PC-9 (cell line): Measurements from ENCODE around the gene F9. TPM values are rescaled to one million over a fixed set of nuclear protein-coding genes. Genes with fewer than 3 reads are reported as not detected.

Source experiments
- BruUV-seq: library from RNA; stranded (reverse); fragments of 400-500 nt; replicated peaks from 2 replicates; lab custom pipeline; 2021; lab: Mats Ljungman, UMichigan
- CTCF ChIA-PET: fragments of 300-600 bp; sonication (Branson Sonifier 250); formaldehyde crosslinking; loops from one replicate; lab custom pipeline; 2022; ENCODE audit warnings: antibody characterized with exemption; lab: Charles Lee
- POLR2A ChIA-PET: fragments of 300-600 bp; sonication (Branson Sonifier 250); formaldehyde crosslinking; loops from one replicate; lab custom pipeline; 2022; ENCODE audit warnings: antibody characterized with exemption; ENCODE audit not compliant: unreplicated experiment; lab: Charles Lee
- DNase-seq, 2 experiments: peaks; one replicate each; pipeline versions ENCODE4 v3.0.0 to v3.0.0-alpha.2; 2015 to 2022; ENCODE audit warnings: mixed read lengths in 1 of 2
- H2AFZ ChIP-seq: fragments of 200-600 bp; sonication (generic); 2 replicates; pipeline ENCODE4 v1.8.1; 2017; ENCODE audit warnings: antibody characterized with exemption
- H3F3A ChIP-seq: fragments of 200-600 bp; sonication (generic); 2 replicates; pipeline ENCODE4 v1.8.1; 2017; ENCODE audit warnings: antibody characterized with exemption, mild to moderate bottlenecking, low read depth; ENCODE audit not compliant: insufficient read depth
- H3K27ac ChIP-seq: fragments of 200-600 bp; sonication (generic); 2 replicates; pipeline ENCODE4 v1.6.1; 2016; ENCODE audit warnings: mixed run types
- H3K27me3 ChIP-seq: fragments of 200-600 bp; sonication (generic); 2 replicates; pipeline ENCODE4 v1.6.1; 2016; ENCODE audit warnings: low read depth, mixed run types; ENCODE audit not compliant: insufficient read depth
- H3K36me3 ChIP-seq: fragments of 200-600 bp; sonication (generic); 2 replicates; pipeline ENCODE4 v1.6.1; 2016; ENCODE audit warnings: low read depth, mixed run types
- H3K4me1 ChIP-seq: fragments of 200-600 bp; sonication (generic); replicated peaks from 2 replicates; pipeline ENCODE4 v1.6.1; 2016; ENCODE audit warnings: mixed run types; ENCODE audit not compliant: insufficient read depth
- H3K4me2 ChIP-seq: fragments of 200-600 bp; sonication (generic); 2 replicates; pipeline ENCODE4 v1.6.1; 2017; ENCODE audit warnings: mixed run types
- H3K4me3 ChIP-seq: fragments of 200-600 bp; sonication (generic); 2 replicates; pipeline ENCODE4 v1.6.1; 2016; ENCODE audit warnings: mixed run types
- H3K79me2 ChIP-seq: fragments of 200-600 bp; sonication (generic); 2 replicates; pipeline ENCODE4 v1.6.1; 2017; ENCODE audit warnings: low read depth, mixed run types
- H3K9me2 ChIP-seq: fragments of 200-600 bp; sonication (generic); 2 replicates; pipeline ENCODE4 v1.8.1; 2017; ENCODE audit warnings: mild to moderate bottlenecking; ENCODE audit not compliant: insufficient read depth
- H3K9me3 ChIP-seq: fragments of 200-600 bp; sonication (generic); 2 replicates; pipeline ENCODE4 v1.8.1; 2016; ENCODE audit warnings: low read depth; ENCODE audit not compliant: insufficient read depth
- H4K20me1 ChIP-seq: fragments of 200-600 bp; sonication (generic); 2 replicates; pipeline ENCODE4 v1.8.1; 2017; ENCODE audit not compliant: insufficient read depth
- EZH2 ChIP-seq: fragments of 200-600 bp; sonication (generic); IDR thresholded peaks from 2 replicates; pipeline ENCODE4 v1.8.0; 2017; ENCODE audit warnings: antibody characterized with exemption, low read depth
- intact Hi-C: fragments of 100-400 bp; cut with micrococcal nuclease; formaldehyde crosslinking; loops from one replicate; pipeline ENCODE4 v1.10.0; 2022; ENCODE audit not compliant: unreplicated experiment
- total RNA-seq: library from RNA; stranded (reverse); gene quantifications from 2 replicates; pipeline ENCODE4 v1.2.3, GENCODE V29; 2021
- TF ChIP-seq, protein P1 (sequence below): fragments of 200-600 bp; sonication (generic); conservative IDR thresholded peaks from 2 replicates; pipeline ENCODE4 v1.6.1; 2017; ENCODE audit warnings: mixed run types, antibody characterized with exemption, mild to moderate bottlenecking, moderate library complexity

Gene F9
- total RNA-seq, 1 experiment from 2014 or later: not detected

DNA sequence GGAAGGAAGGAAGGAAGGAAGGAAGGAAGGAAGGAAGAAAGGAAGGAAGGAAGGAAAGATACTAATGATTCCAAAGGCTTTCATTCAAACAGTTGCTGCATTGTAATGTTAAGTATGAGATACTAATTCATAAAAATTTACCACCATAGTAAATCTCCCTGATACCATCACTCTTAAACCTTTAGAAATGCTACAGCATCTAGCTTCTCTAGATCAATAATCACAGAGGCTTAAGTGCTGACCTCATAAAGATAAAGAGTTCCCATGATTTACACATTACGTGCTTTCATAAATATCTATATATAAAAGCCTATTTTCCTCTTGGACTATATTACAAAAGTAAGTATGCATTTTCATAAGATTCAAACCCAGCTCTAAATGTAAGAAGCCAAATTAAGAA, 36.4 kb downstream of the F9 start:
- CTCF ChIA-PET: no interaction called here
- TF ChIP-seq, protein P1, sequence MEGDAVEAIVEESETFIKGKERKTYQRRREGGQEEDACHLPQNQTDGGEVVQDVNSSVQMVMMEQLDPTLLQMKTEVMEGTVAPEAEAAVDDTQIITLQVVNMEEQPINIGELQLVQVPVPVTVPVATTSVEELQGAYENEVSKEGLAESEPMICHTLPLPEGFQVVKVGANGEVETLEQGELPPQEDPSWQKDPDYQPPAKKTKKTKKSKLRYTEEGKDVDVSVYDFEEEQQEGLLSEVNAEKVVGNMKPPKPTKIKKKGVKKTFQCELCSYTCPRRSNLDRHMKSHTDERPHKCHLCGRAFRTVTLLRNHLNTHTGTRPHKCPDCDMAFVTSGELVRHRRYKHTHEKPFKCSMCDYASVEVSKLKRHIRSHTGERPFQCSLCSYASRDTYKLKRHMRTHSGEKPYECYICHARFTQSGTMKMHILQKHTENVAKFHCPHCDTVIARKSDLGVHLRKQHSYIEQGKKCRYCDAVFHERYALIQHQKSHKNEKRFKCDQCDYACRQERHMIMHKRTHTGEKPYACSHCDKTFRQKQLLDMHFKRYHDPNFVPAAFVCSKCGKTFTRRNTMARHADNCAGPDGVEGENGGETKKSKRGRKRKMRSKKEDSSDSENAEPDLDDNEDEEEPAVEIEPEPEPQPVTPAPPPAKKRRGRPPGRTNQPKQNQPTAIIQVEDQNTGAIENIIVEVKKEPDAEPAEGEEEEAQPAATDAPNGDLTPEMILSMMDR: no peak
- TF ChIP-seq EZH2: no peak
- Histone ChIP-seq H3K9me3 (no peaks in the 10 kb centered on the region), H3K4me3 (no peak overlapping the region), H4K20me1 (no peaks in the 10 kb centered on the region), H3K27ac (no peak overlapping the region), H3K36me3 (no peaks in the 10 kb centered on the region), H3K79me2 (no peaks in the 10 kb centered on the region), H2AFZ (no peak overlapping the region), H3F3A (no peaks in the 10 kb centered on the region), H3K9me2 (no peaks in the 10 kb centered on the region), H3K27me3 (no peaks in the 10 kb centered on the region), H3K4me2 (no peak overlapping the region), H3K4me1 (no peaks in the 10 kb centered on the region)
- no peak for DNase-seq
- no TSS peak for BruUV-seq
- intact Hi-C loops: no loop called here
- POLR2A ChIA-PET: no interaction called here

DNA sequence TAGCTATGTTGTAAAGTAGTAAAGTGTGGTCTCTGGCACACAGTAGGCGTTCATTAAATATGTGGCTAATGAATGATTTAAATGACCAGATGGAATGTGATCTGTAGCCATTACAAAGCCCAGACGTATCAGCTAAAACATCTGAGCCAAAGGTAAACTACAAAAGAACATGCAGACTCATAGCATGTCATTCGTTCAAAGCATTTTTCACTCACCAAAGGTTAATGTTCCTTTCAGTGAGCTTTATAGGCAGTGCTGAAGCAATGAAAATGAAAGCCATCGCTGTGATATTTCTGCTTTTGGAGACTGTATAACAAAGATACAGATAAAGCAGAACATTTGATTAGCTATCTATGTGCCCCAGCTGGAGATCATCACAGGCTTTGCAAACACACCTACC, 50.5 kb downstream of the F9 start:
- no TSS peak for BruUV-seq
- Histone ChIP-seq H3K4me2 (no peak overlapping the region), H3K27me3 (no peaks in the 10 kb centered on the region), H2AFZ (no peak overlapping the region), H3K4me3 (no peak overlapping the region), H3K79me2 (no peaks in the 10 kb centered on the region), H3K36me3 (no peaks in the 10 kb centered on the region), H4K20me1 (no peaks in the 10 kb centered on the region), H3F3A (no peaks in the 10 kb centered on the region), H3K9me2 (no peaks in the 10 kb centered on the region), H3K27ac (no peak overlapping the region), H3K4me1 (no peaks in the 10 kb centered on the region), H3K9me3 (no peaks in the 10 kb centered on the region)
- ChIA-PET CTCF (no interaction called here), POLR2A (no interaction called here)
- no peak for DNase-seq
- intact Hi-C loops: no loop called here
- no peak for TF ChIP-seq EZH2
- TF ChIP-seq, protein P1: no peak

- no peaks in the 10 kb centered on the region for H3K4me1 ChIP-seq
- H4K20me1 ChIP-seq: no peaks in the 10 kb centered on the region
- no peaks in the 10 kb centered on the region for H3F3A ChIP-seq
- no peaks in the 10 kb centered on the region for H3K27me3 ChIP-seq
- no peak for TF ChIP-seq EZH2
- TF ChIP-seq, protein P1: no peak
- no peaks in the 10 kb centered on the region for H3K36me3 ChIP-seq
- no TSS peak for BruUV-seq
- H3K4me3 ChIP-seq: no peak overlapping the region
- no peak overlapping the region for H3K27ac ChIP-seq
- CTCF ChIA-PET: no interaction called here
- DNase-seq: no peak
- no peak overlapping the region for H2AFZ ChIP-seq
- intact Hi-C loops: no loop called here
- H3K9me2 ChIP-seq: no peaks in the 10 kb centered on the region
- H3K79me2 ChIP-seq: no peaks in the 10 kb centered on the region
- POLR2A ChIA-PET: no interaction called here
- no peak overlapping the region for H3K4me2 ChIP-seq
- no peaks in the 10 kb centered on the region for H3K9me3 ChIP-seq
Observed at GRCh38 chrX:139585613-139586012, 55.1 kb downstream of the F9 start.
